ENCODE data around the gene BPI.

GRCh38 chr20:38298768-38299288, 5.1 kb upstream of the BPI start:
- TF ChIP-seq, protein P1, sequence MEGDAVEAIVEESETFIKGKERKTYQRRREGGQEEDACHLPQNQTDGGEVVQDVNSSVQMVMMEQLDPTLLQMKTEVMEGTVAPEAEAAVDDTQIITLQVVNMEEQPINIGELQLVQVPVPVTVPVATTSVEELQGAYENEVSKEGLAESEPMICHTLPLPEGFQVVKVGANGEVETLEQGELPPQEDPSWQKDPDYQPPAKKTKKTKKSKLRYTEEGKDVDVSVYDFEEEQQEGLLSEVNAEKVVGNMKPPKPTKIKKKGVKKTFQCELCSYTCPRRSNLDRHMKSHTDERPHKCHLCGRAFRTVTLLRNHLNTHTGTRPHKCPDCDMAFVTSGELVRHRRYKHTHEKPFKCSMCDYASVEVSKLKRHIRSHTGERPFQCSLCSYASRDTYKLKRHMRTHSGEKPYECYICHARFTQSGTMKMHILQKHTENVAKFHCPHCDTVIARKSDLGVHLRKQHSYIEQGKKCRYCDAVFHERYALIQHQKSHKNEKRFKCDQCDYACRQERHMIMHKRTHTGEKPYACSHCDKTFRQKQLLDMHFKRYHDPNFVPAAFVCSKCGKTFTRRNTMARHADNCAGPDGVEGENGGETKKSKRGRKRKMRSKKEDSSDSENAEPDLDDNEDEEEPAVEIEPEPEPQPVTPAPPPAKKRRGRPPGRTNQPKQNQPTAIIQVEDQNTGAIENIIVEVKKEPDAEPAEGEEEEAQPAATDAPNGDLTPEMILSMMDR (IDR thresholded peaks at IDR 0.05) = no peak
- TF ChIP-seq EZH2 (IDR thresholded peaks at IDR 0.05) (no peak), EZH2phosphoT487 (IDR thresholded peaks at IDR 0.05) (no peak)
